ENCODE results near the gene TMPRSS12. TPM values are rescaled to one million over a fixed set of nuclear protein-coding genes. Genes with fewer than 3 reads are reported as not detected.

Gene TMPRSS12
- total RNA-seq, 1 donor from 2014 or later = not detected

DNA sequence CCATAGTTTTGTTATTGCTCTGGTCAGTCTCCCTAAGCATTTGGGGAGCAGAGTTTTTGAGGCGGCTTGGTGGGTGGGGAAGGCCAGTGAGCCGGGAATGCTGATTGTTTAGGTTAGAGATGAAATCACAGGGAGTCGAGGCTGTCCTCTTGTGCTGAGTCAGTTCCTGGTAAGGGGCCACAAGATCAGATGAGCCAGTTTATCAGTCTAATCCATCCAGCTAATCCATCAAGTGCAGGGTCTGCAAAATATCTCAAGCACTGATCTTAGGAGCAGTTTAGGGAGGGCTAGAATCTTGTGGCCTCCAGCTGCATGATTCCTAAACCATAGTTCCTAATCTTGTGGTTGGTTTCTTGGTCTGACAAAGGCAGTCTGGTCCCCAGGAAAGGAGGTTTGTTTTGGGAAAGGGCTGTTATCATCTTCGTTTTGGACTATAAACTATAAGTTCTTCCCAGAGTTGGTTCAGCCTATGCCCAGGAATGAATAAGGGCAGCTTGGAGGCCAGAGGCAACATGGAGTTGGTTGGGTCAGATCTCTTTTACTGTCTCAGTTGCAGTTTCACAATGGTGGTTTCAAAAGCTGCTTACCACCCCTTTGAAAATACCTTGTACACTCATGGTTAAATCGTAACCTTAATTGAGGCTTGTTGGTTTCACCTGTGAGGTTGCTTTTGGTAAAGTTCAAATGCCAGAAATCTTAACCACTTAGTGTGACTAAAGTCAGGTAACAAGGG, 76.0 kb downstream of the TMPRSS12 start:
- TF ChIP-seq, protein P1, sequence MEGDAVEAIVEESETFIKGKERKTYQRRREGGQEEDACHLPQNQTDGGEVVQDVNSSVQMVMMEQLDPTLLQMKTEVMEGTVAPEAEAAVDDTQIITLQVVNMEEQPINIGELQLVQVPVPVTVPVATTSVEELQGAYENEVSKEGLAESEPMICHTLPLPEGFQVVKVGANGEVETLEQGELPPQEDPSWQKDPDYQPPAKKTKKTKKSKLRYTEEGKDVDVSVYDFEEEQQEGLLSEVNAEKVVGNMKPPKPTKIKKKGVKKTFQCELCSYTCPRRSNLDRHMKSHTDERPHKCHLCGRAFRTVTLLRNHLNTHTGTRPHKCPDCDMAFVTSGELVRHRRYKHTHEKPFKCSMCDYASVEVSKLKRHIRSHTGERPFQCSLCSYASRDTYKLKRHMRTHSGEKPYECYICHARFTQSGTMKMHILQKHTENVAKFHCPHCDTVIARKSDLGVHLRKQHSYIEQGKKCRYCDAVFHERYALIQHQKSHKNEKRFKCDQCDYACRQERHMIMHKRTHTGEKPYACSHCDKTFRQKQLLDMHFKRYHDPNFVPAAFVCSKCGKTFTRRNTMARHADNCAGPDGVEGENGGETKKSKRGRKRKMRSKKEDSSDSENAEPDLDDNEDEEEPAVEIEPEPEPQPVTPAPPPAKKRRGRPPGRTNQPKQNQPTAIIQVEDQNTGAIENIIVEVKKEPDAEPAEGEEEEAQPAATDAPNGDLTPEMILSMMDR (IDR thresholded peaks at IDR 0.05) = no peak
- no peak overlapping the region for H3K27ac ChIP-seq
- DNase-seq (no peak), ATAC-seq (no peak)
- no peaks in the 10 kb centered on the region for H3K36me3 ChIP-seq
- no peak overlapping the region for H3K4me3 ChIP-seq
- peaks cover 22% of the 10 kb centered on the region for H3K4me1 ChIP-seq
- intact Hi-C loops (cut with DNase I) = no loop called here
- no peaks in the 10 kb centered on the region for H3K27me3 ChIP-seq
- H3K9me3 ChIP-seq = peaks cover 9% of the 10 kb centered on the region

DNA sequence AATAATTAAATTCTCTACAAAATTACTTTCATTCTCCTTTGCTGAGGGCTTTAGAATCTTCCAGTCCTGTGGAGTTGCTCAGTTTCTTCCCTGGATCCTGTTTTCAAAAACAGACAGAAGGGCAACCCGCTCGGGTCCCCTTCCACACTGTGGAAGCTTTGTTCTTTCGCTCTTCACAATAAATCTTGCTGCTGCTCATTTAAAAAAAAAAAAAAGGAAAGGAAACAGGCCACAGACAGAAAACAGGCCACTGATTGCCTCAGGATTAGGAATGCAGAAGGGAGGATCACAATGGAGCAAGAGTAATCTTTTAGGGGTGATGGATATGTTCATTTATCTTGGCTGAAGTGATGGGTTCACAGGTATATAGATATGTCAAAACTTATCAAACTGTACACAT, 80.1 kb downstream of the TMPRSS12 start:
- peak overlapping the region; percentile 88 for H3K27ac ChIP-seq
- ATAC-seq = no peak
- intact Hi-C loops (cut with DNase I) = no loop called here

DNA sequence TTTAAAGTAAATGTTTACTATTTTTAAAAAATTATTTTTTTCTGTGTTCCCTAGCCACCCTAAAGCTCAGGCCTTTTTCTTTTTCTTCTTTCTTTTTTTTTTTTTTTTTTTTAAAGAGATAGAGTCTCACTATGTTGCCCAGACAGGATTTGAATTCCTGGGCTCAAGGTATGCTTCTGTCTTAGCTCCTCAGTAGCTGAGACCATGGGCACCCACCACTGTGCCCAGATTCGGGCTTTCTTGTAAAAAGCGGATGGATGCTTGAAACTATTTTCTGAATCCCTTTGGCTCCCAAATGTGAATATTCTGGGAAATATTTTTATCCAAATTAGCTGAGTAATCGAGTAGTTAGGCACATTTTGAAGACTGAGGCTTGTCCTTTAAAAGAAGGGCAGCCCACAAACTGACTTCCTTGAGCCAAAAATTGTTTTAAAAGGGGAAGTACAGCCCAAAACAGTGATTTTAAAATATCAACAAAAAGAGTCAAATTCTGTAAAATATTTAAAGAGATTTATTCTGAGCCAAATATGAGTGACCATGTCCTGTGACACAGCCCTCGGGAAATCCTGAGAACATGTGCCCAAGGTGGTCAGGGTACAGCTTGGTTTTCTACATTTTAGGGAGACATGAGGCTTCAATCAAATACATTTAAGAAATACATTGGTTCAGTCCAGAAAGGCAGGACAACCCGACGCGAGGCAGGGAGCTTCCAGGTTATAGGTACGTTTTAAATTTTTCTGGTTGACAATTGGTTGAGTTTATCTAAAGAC, 80.8 kb downstream of the TMPRSS12 start:
- Histone ChIP-seq H3K9me3 (no peaks in the 10 kb centered on the region), H3K36me3 (no peaks in the 10 kb centered on the region), H3K27ac (peak overlapping the region; percentile 88), H3K4me1 (peaks cover 31% of the 10 kb centered on the region), H3K4me3 (peak overlapping the region; percentile 69), H3K27me3 (no peaks in the 10 kb centered on the region)
- intact Hi-C loops (cut with DNase I) = no loop called here
- ATAC-seq (no peak), DNase-seq (no peak)
- TF ChIP-seq, protein P1 (IDR thresholded peaks at IDR 0.05) = no peak

More for the DNA sequence above, 80.1 kb downstream of the TMPRSS12 start:
- no peaks in the 10 kb centered on the region for H3K36me3 ChIP-seq
- H3K27me3 ChIP-seq = no peaks in the 10 kb centered on the region
- TF ChIP-seq, protein P1 (IDR thresholded peaks at IDR 0.05) = no peak
- no peak for DNase-seq
- peak overlapping the region; percentile 69 for H3K4me3 ChIP-seq
- peaks cover 24% of the 10 kb centered on the region for H3K4me1 ChIP-seq
- H3K9me3 ChIP-seq = no peaks in the 10 kb centered on the region

DNA sequence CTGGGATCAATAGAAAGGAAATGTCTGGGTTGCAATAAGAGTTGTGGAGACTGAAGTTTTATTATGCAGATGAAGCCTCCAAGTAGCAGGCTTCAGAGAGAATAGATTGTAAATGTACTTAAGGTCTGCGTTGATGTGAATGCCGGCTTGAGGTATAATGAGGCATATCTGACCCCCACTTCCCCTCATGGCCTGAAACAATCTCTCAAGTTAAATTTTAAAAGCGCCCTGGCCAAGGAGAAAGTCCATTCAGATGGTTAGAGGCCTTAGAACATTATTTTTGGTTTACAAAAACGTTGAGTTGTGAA, 81.4 kb downstream of the TMPRSS12 start:
- Histone ChIP-seq H3K9me3 (no peaks in the 10 kb centered on the region), H3K36me3 (no peaks in the 10 kb centered on the region), H3K4me1 (peaks cover 31% of the 10 kb centered on the region), H3K4me3 (peak overlapping the region; percentile 69), H3K27me3 (no peaks in the 10 kb centered on the region), H3K27ac (peak overlapping the region; percentile 88)
- TF ChIP-seq, protein P1 (IDR thresholded peaks at IDR 0.05) = no peak
- DNase-seq = no peak
- intact Hi-C loops (cut with DNase I) = no loop called here
- no peak for ATAC-seq

DNA sequence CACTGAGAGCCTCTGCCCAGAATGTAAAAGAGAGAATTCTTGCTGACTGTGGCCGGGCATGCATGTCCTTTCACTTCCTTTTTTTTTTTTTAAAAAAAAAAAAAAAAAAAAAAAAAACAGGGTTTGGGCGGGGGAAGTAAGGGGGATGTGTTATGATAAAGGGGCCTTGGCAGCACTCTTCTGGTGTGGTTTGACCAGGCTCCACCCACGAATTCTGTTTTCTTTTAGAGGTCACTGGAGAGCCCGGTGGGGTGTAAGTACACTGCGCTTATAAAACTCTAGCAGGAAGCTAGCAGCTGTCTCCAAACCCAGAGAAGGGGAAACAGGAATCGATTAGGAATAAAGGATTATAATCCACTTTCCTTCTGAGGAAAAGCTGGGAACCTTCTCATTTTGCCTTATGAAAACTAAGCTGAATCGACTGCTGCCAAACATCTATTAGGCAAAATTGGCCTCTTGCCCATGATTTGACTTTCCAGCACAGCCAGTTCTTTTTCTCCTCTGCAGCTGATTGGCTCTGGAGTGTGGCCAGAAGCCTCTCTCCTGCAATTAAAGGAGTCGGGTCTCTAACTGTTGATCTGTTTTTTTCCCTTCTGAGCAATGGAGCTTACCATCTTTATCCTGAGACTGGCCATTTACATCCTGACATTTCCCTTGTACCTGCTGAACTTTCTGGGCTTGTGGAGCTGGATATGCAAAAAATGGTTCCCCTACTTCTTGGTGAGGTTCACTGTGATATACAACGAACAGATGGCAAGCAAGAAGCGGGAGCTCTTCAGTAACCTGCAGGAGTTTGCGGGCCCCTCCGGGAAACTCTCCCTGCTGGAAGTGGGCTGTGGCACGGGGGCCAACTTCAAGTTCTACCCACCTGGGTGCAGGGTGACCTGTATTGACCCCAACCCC, 82.0 kb downstream of the TMPRSS12 start:
- DNase-seq = peak; percentile 83
- H3K27ac ChIP-seq = peak overlapping the region; percentile 88

More for the DNA sequence above, 82.0 kb downstream of the TMPRSS12 start:
- intact Hi-C loops (cut with DNase I) = no loop called here
- Histone ChIP-seq H3K4me3 (peak overlapping the region; percentile 69), H3K36me3 (peaks cover 6% of the 10 kb centered on the region), H3K4me1 (peaks cover 31% of the 10 kb centered on the region), H3K27me3 (no peaks in the 10 kb centered on the region), H3K9me3 (no peaks in the 10 kb centered on the region)
- TF ChIP-seq, protein P1 (IDR thresholded peaks at IDR 0.05) = no peak
- ATAC-seq = peak; percentile 95

Measured in upper lobe of right lung (tissue), 1 donor.